Lower leg skin (tissue), 3 donors: Measurements from ENCODE around the gene EVI5L.

Experiments used
- POLR2A ChIP-seq, 2 donors: fragments of 450-650 bp; IDR thresholded peaks; one replicate each; pipeline ENCODE4 v1.6.1; 2016 to 2017; ENCODE audit warnings: antibody characterized with exemption in 2 of 2, mild to moderate bottlenecking in 1 of 2, moderate library complexity in 1 of 2
- TF ChIP-seq, protein P1 (sequence below), 3 donors: fragments of 450-650 bp; IDR thresholded peaks; one replicate each; pipeline ENCODE4 v1.5.1; 2016; ENCODE audit warnings: antibody characterized with exemption in 3 of 3, mild to moderate bottlenecking in 3 of 3, moderate library complexity in 2 of 3

DNA sequence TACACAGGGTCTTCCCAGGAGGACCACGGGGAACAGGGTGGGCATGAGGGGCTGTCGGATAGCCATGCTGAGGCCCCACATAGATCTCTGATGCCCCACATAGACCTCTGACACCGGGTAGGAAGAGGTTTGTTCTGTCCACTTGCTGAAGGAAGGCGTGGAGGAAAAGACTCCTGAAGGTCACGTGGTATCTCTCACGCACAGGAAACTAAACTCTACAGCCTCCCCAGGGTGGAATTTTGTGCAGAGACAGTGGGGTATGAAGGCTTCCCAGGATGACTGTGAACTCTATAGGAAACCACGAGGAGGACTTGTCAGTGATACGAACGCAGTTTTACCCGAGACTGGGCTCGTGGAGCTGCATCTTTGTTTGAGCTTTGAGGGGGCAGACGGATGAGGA, 2.8 kb downstream of the EVI5L start:
- TF ChIP-seq, protein P1, sequence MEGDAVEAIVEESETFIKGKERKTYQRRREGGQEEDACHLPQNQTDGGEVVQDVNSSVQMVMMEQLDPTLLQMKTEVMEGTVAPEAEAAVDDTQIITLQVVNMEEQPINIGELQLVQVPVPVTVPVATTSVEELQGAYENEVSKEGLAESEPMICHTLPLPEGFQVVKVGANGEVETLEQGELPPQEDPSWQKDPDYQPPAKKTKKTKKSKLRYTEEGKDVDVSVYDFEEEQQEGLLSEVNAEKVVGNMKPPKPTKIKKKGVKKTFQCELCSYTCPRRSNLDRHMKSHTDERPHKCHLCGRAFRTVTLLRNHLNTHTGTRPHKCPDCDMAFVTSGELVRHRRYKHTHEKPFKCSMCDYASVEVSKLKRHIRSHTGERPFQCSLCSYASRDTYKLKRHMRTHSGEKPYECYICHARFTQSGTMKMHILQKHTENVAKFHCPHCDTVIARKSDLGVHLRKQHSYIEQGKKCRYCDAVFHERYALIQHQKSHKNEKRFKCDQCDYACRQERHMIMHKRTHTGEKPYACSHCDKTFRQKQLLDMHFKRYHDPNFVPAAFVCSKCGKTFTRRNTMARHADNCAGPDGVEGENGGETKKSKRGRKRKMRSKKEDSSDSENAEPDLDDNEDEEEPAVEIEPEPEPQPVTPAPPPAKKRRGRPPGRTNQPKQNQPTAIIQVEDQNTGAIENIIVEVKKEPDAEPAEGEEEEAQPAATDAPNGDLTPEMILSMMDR (IDR thresholded peaks at IDR 0.05) = no peak
- TF ChIP-seq POLR2A (IDR thresholded peaks at IDR 0.05) = no peak
